NCI-H1436 treated with DMSO at 0.1 percent for 48 hours (cell line): ENCODE data around the gene LARP1.
A peak's percentile ranks its signal among the peaks of the same experiment; 100 is the strongest.
"Not testable (repeated sequence)": the region's sequence is repeated elsewhere in the genome, so short reads cannot be mapped to it uniquely, and the experiment has no call there.

Experiments
- DNase-seq: peaks from one replicate; lab custom pipeline; 2025; lab: John Stamatoyannopoulos, UW

Gene LARP1

GRCh38 chr5:154824070-154824469 lies 68.9 kb downstream of the LARP1 start:
- DNase-seq, result no peak

- DNase-seq, result no peak
These were observed 74.0 kb downstream of the LARP1 start for GRCh38 chr5:154829181-154829588.

DNA sequence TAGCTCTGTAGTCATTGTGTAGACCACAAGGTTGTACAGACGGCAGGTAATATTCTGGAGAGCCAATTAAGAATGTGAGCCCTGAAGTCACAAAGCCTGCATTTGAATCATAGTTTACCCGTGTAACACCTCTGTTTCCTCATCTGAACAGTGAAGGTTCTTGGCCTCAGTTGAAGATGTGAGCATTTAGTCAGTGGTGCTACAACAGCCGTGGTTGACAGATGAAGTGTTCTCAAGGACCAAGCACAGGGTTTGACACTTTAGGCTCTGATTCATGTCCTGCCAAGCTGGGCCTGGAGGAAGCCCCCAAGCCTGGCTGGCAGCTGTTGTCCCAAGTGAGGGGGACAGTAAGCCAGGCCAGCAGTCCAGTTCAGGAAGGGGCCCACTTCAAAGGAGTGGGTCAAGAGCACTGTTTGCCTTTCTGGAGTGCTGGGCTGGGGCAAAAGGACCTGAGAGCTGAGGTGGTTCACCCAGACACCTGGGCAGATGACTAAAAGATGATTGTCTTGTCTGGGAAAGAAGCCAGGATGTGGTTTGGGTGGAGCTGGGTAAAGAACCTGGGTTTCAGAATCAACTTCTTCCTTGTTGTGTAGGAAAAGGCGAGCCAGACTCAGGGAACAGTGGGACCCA lies 74.5 kb downstream of the LARP1 start:
- DNase-seq, result no peak

DNA sequence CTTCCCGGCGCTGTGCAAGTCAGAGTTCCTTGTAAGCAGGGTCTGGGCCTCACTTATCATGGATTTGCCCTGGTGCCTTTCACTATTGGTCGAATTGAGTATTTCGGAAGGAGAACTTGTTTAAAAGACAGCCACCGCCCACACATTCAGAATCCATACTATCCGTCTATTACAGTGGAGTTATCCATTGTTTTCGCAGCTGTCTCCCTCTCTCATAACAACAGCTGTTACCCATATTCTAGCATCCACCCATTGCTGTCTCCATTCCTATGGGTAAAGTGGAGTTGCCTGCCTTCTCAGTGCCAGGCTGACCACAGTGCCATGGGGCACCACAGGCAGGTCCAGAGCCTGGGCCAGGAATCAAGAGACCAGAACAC lies 75.0 kb downstream of the LARP1 start:
- no peak for DNase-seq

DNA sequence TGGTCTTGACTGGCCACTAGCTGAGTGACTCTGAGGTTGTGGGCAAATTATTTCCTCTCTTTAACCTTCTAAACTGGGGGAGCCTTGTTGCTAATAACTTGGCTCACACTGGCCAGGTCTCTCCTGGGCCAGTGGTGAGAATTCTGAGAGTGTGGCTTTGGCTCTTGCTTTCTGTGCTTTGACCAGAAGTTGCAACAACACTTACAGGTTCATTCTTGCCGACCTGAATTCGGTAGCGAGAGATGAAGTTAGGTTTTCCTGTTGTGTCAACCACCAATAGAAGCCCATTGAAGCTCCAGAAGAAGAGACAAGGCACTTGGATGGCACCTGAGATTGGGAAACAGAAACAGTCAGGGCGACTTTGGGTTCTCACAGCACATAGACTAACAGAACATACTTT lies 75.4 kb downstream of the LARP1 start:
- no peak for DNase-seq

GRCh38 chr5:154831451-154831850 lies 76.3 kb downstream of the LARP1 start:
- DNase-seq, result no peak

- DNase-seq, result not testable (repeated sequence)
These were observed 77.6 kb downstream of the LARP1 start for GRCh38 chr5:154832804-154833203.

GRCh38 chr5:154834053-154834452 lies 78.9 kb downstream of the LARP1 start:
- no peak for DNase-seq

DNA sequence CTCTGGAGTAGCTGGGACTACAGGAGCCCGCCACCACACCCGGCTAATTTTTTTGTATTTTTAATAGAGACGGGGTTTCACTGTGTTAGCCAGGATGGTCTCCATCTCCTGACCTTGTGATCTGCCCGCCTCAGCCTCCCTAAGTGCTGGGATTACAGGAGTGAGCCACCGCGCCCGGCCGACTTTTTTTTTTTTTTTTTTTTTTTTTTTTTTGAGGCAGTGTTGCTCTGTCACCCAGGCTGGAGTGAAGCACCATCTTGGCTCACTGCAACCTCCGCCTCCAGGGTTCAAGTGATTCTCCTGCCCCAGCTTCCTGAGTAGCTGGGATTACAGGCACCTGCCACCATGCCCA lies 80.5 kb downstream of the LARP1 start:
- DNase-seq, result not testable (repeated sequence)

DNA sequence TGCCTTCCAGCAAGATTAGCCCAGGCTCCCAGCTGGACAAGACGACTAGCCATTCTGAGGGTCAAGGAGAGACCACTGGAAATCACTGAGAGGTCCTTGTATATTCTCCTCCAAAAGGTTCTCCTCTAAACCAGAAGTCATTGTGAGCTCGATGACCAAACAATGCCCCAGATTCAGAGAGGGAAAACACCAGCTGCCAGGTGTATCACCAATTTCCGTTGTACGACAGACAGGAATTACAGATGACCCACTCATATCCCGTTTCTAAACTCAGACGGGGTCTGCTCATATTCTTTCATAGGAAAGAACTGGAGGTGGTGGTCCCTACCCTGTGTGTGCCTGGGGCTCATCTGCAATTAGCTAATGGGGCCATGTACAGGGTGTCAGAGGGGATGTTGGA lies 81.0 kb downstream of the LARP1 start:
- DNase-seq, result no peak

DNA sequence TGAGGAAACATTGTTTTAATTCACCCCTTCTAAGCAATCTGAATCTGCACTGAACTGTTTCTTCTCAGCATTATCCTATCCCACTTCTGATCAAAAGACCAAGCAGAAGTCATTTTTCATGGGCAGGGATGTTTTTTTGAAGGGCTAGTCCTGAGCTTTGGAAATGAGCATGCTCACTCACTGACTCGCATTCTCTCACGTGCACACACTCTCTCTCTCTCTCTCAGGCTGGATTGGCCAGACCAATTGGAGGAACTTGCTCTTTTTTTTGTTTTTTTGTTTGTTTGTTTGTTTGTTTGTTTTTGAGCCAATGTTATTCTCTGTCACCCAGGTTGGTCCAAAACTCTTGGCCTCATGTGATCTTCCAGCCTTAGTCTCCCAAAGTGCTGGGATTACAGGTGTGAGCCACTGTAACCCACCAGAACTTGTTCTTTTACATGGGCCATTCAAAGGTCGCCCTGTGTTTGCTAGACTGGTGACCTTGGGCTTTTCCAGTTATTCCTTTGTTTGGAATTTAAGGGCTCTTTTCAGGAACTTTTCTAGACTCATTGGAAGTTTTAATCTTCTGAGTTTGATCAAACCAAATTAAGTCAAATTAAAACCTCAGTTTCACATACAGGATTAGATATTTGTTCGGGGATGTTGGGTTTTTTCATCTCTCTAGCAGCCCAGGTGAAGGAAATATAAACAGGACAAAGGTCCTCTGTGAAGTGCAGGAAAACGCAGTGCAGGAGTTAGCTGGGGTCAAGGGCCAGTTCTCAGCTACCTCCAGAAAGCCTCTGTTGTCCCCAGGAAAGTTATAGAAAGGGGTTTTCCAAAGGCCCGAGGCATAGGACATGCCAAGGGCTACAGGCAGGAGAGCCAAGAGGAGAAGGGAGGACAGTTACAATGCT lies 82.1 kb downstream of the LARP1 start:
- DNase-seq, result no peak

DNA sequence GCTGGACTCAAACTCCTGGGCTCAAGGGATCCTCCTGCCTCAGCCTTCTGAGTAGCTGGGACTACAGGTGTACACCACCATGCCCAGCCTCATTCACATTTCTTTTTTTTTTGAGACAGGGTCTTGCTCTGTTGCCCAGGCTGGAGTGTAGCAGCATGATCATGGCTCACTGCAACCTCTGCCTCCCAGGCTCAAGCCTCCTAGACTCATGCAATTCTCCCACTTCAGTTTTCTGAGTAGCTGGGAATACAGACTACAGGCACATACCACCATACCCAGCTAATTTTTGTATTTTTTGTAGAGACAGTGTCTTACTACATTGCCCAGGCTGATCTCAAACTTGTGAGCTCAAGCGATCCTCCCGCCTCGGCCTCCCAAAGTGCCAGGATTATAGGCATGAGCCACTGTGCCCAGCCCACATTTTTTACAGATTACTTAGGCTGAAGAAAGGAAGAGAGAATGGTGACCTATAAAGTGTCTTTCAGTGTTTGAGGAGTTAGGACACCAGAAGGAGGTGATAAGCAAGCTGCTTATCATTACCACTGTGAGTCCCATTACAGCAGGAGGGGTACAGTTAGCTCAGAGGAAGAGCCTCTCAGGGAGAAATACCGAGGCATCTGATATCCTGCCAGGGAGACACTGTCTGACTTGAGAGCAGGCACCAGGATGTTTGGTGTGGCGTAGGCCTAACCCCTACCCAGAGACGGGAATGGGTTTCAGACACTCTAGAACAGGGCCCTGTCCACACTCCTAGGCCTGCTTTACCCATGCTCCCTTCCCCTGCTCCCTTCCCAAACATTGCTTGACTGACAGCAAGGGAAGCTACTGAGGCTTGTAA lies 85.5 kb downstream of the LARP1 start:
- no peak for DNase-seq

GRCh38 chr5:154841273-154841661 lies 86.1 kb downstream of the LARP1 start:
- DNase-seq, result no peak

- DNase-seq, result no peak
These were observed 87.7 kb downstream of the LARP1 start for GRCh38 chr5:154842689-154843530.

GRCh38 chr5:154844809-154845208 lies 89.6 kb downstream of the LARP1 start:
- DNase-seq, result no peak

- DNase-seq, result no peak
These were observed 94.1 kb downstream of the LARP1 start for GRCh38 chr5:154849264-154849785.

DNA sequence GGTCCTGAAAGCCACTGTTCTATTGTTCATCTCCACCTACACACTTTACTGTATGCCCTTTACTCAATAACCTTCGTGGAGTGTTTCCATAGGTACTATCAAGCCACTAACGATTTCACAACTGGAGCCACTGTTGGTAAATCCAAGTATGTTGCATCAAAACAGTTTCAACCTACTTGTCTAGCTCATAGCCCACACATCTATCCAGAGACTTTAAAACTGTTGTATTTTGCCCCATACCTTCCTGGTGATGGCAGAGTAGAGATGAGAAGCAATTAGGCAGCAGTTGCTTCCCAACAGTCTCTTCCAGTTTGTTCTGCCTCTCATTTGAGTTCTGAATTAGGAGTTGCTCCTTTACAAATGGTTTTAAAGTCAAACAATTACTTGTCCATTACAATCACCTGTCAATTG lies 94.6 kb downstream of the LARP1 start:
- DNase-seq, result no peak

GRCh38 chr5:154850255-154851062 lies 95.3 kb downstream of the LARP1 start, which contains the start of gene FAXDC2:
Gene FAXDC2 (minus strand): TSS chr5:154850603. CDS start chr5:154838178, 12,425 bp downstream.
- DNase-seq, result no peak

GRCh38 chr5:154851351-154851750 lies 96.2 kb downstream of the LARP1 start:
- no peak for DNase-seq

DNA sequence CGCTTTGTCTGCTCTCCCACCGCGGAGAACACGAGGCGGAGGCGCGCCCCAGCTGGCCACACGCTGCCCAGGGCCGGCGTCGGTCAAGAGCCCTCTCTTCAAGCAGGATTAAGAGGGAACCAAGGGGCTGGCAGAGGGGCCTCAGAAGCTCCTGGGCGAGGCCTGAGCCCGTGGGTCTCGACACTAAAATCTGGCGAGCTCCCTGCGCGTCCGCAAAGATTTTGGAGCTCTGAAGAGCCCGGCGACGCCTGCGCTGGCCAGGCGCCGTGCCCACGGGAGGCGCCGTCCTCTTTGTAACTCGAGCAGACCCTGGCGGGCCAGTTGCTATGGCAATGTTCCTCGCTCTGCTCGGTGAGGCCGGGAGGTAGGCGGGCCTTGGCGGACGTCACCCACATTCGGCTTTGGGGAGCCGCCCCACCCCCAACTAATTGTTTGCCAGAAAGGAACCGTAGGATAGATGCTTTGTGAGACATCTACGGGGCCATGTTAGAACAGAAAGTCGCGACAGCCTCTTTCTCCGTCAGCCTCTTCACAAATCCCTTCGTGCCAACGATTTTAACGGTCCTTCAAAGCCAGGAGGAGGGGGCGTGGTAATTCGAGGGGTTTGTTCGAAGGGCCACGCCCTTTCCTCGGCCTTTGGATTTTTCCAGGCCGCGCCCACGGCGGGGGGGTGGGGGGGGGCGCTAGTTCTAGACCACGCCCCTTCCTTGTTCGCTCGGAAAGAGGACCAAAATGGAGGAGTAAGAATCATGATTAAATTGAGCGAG lies 102.5 kb downstream of the LARP1 start:
- DNase-seq, result peak; percentile 81
